ENCODE measurements around the gene MTA1. TPM values are rescaled to one million over a fixed set of nuclear protein-coding genes. Genes with fewer than 3 reads are reported as not detected.

Gene MTA1
- total and polyA plus RNA-seq, 10 of the 15 experiments (the other 5 are each of a cell fraction or from before 2014, with no cell fraction given) = 0.14 to 162 (median 30.6) TPM

DNA sequence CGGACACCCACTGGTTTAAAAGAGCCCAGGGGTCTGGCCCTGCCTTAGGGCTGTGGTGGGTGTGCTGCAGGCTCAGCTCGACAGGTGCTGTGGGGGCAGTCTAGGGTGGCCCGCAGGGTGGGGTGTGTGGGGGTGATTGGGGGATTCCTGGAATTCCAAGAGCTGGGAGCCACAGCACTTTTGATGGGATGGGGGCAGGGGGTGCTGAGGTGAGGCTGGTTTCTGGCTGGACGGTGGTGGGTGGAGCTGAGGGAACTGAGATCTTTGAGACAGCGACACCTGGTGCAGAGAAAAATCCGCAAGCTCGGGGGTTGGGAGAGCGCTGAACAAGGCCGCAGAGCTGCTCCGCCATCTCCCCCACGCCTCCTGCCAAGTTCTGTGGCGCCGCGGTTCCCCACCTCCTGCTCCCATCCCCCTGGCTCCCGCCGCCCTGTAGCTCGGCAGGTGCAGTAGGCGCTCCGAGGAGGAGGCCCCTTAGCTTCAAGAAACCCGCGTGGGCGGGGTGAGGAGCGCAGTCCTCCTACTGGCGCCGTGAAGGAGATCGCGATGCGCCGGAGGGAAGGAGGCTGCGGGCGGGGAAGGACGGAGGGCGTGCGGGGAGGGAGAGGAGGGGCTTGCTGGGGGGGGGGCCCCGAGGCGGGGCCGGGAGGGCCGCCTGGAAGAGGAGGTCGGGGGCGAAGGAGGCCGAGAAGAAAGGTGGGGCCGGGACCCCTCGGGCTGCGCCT lies 70.1 kb downstream of the MTA1 start (continued):
- TF ChIP-seq, protein P1, sequence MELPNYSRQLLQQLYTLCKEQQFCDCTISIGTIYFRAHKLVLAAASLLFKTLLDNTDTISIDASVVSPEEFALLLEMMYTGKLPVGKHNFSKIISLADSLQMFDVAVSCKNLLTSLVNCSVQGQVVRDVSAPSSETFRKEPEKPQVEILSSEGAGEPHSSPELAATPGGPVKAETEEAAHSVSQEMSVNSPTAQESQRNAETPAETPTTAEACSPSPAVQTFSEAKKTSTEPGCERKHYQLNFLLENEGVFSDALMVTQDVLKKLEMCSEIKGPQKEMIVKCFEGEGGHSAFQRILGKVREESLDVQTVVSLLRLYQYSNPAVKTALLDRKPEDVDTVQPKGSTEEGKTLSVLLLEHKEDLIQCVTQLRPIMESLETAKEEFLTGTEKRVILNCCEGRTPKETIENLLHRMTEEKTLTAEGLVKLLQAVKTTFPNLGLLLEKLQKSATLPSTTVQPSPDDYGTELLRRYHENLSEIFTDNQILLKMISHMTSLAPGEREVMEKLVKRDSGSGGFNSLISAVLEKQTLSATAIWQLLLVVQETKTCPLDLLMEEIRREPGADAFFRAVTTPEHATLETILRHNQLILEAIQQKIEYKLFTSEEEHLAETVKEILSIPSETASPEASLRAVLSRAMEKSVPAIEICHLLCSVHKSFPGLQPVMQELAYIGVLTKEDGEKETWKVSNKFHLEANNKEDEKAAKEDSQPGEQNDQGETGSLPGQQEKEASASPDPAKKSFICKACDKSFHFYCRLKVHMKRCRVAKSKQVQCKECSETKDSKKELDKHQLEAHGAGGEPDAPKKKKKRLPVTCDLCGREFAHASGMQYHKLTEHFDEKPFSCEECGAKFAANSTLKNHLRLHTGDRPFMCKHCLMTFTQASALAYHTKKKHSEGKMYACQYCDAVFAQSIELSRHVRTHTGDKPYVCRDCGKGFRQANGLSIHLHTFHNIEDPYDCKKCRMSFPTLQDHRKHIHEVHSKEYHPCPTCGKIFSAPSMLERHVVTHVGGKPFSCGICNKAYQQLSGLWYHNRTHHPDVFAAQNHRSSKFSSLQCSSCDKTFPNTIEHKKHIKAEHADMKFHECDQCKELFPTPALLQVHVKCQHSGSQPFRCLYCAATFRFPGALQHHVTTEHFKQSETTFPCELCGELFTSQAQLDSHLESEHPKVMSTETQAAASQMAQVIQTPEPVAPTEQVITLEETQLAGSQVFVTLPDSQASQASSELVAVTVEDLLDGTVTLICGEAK (IDR thresholded peaks at IDR 0.05; ENCODE audit: borderline replicate concordance) = no peak
- TF ChIP-seq ZZZ3 (IDR thresholded peaks at IDR 0.05; ENCODE audit: control insufficient read depth, insufficient read length, low read depth) (no peak), EP300 (IDR thresholded peaks at IDR 0.05; ENCODE audit: borderline replicate concordance in 1 of 2, control insufficient read depth in 1 of 2, low read depth in 2 of 2, low read length in 2 of 2) (no peak), POLR2AphosphoS5 (IDR thresholded peaks at IDR 0.05; ENCODE audit: low read length) (no peak; the same call in 1 of the 2 replicates), ZNF207 (IDR thresholded peaks at IDR 0.05; ENCODE audit: borderline replicate concordance) (no peak)

DNA sequence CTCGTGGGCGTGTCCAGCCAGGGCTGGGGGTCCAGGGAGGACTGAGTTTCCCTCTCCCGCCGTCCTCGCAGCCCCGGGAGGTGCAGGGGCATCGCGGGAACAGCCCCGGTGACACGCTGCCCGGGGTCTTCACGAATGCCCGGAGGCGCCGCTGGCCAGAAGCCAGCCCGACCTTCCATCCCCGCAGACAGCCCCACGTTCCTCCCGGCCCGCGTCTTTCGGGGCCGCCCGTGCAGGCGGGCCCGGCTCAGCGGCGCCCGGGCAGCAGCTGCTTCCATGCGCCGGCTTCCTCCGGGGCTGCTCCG lies 70.6 kb downstream of the MTA1 start:
- no peaks in the 10 kb centered on the region; a peak in 1 of 4 replicates for H3K36me3 ChIP-seq (ENCODE audit: control insufficient read depth in 2 of 2, insufficient read depth in 2 of 2, low read length in 1 of 2)
- peak overlapping the region; percentile 84 for H3K4me3 ChIP-seq
- ATAC-seq (no peak), DNase-seq (ENCODE audit: low read depth, low spot score) (no peak), FAIRE-seq (no peak)
- peak overlapping the region; percentile 100 for H3K4me2 ChIP-seq (ENCODE audit: control insufficient read depth, insufficient read depth)
- H3K9ac ChIP-seq (ENCODE audit: control insufficient read depth, insufficient read depth, low read length) = peak overlapping the region; percentile 77
- SMC1A ChIA-PET (ENCODE audit: uncharacterized antibody, unreplicated experiment) = interaction anchor here (1.1 to 2.7 kb wide), 4 partner anchors 9 to 119 kb away, joined by 4 to 39 read pairs (median 12); no protein-coding TSS in a partner anchor
- intact Hi-C loops (cut with micrococcal nuclease; ENCODE audit: unreplicated experiment) (loop anchor here (1.0 to 5.0 kb wide), 2 partner anchors 37 to 189 kb away; partner anchors contain the start of genes BRF1 and TMEM121), in situ Hi-C loops (cut with MboI) (no loop called here)
- 1% methylated on average over 33 of the region's 33 CpGs for WGBS (ENCODE audit: insufficient coverage, insufficient replicate concordance, low lambda C conversion rate, missing lambda C conversion rate)
- H3K27me3 ChIP-seq (replicated peaks in 1 of 2; ENCODE audit: control insufficient read depth in 2 of 2, insufficient read depth in 2 of 2, low read length in 1 of 2) = no peaks in the 10 kb centered on the region
- no peaks in the 10 kb centered on the region for H3K9me3 ChIP-seq (replicated peaks; ENCODE audit: control insufficient read depth, insufficient read depth, low read length)
- H3K4me1 ChIP-seq (ENCODE audit: control insufficient read depth, insufficient read depth, low read length) = peaks cover 28% of the 10 kb centered on the region
- CTCF ChIA-PET = interaction anchor here (0.6 to 4.4 kb wide), 17 partner anchors 9 to 179 kb away, joined by 3 to 103 read pairs (median 4); no protein-coding TSS in a partner anchor
- POLR2A ChIA-PET = interaction anchor here (0.6 to 2.0 kb wide), 5 partner anchors 9 to 124 kb away, joined by 3 to 23 read pairs (median 4); no protein-coding TSS in a partner anchor
- H3K27ac ChIP-seq (ENCODE audit: control insufficient read depth, insufficient read depth) = peak overlapping the region; percentile 67
- peak overlapping the region; percentile 75 for H2AFZ ChIP-seq (ENCODE audit: control insufficient read depth, low read depth, low read length)
- H3K79me2 ChIP-seq (ENCODE audit: control insufficient read depth, insufficient read depth, low read length) = peaks cover 8% of the 10 kb centered on the region
- RAD21 ChIA-PET (ENCODE audit: unreplicated experiment) = interaction anchor here (0.6 to 2.5 kb wide), 8 partner anchors 9 to 197 kb away, joined by 3 to 74 read pairs (median 4); no protein-coding TSS in a partner anchor
- H4K20me1 ChIP-seq (ENCODE audit: control insufficient read depth, insufficient read depth) = no peaks in the 10 kb centered on the region
- BruUV-seq (replicated peaks) = no TSS peak
- TF ChIP-seq BCL11A (IDR thresholded peaks at IDR 0.05; ENCODE audit: low read depth, low read length) (no peak), YY1 (IDR thresholded peaks at IDR 0.05; ENCODE audit: low read depth, low read length) (no peak), POU2F2 (IDR thresholded peaks at IDR 0.05; ENCODE audit: borderline replicate concordance, low read depth, low read length) (no peak), EGR1 (IDR thresholded peaks at IDR 0.05; ENCODE audit: borderline replicate concordance in 1 of 2, low read depth in 2 of 2, low read length in 2 of 2) (no peak), POLR2A (IDR thresholded peaks at IDR 0.05; ENCODE audit: low read depth, low read length) (peak; percentile 35; the same call in 1 of the 2 replicates), ZZZ3 (IDR thresholded peaks at IDR 0.05; ENCODE audit: control insufficient read depth, insufficient read length, low read depth) (no peak), FOXK2 (IDR thresholded peaks at IDR 0.05) (no peak), MTA3 (IDR thresholded peaks at IDR 0.05; ENCODE audit: borderline replicate concordance, low read length) (no peak), EZH2 (IDR thresholded peaks at IDR 0.05; ENCODE audit: borderline replicate concordance, control insufficient read depth, low read depth, low read length) (no peak)
- TF ChIP-seq, protein P2, sequence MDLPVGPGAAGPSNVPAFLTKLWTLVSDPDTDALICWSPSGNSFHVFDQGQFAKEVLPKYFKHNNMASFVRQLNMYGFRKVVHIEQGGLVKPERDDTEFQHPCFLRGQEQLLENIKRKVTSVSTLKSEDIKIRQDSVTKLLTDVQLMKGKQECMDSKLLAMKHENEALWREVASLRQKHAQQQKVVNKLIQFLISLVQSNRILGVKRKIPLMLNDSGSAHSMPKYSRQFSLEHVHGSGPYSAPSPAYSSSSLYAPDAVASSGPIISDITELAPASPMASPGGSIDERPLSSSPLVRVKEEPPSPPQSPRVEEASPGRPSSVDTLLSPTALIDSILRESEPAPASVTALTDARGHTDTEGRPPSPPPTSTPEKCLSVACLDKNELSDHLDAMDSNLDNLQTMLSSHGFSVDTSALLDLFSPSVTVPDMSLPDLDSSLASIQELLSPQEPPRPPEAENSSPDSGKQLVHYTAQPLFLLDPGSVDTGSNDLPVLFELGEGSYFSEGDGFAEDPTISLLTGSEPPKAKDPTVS (IDR thresholded peaks at IDR 0.05; ENCODE audit: low read depth, low read length) = no peak
- TF ChIP-seq, protein P3, sequence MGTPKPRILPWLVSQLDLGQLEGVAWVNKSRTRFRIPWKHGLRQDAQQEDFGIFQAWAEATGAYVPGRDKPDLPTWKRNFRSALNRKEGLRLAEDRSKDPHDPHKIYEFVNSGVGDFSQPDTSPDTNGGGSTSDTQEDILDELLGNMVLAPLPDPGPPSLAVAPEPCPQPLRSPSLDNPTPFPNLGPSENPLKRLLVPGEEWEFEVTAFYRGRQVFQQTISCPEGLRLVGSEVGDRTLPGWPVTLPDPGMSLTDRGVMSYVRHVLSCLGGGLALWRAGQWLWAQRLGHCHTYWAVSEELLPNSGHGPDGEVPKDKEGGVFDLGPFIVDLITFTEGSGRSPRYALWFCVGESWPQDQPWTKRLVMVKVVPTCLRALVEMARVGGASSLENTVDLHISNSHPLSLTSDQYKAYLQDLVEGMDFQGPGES (IDR thresholded peaks at IDR 0.05) = no peak
